GM12872 (cell line): Measurements from ENCODE around the gene TRMT44.

Source experiments
- CTCF ChIP-seq: IDR thresholded peaks from 3 replicates; pipeline ENCODE4 v1.5.1; 2011; ENCODE audit warnings: low read depth, mild to moderate bottlenecking, low read length, moderate library complexity; ENCODE audit not compliant: insufficient read depth

TRMT44 gene

DNA sequence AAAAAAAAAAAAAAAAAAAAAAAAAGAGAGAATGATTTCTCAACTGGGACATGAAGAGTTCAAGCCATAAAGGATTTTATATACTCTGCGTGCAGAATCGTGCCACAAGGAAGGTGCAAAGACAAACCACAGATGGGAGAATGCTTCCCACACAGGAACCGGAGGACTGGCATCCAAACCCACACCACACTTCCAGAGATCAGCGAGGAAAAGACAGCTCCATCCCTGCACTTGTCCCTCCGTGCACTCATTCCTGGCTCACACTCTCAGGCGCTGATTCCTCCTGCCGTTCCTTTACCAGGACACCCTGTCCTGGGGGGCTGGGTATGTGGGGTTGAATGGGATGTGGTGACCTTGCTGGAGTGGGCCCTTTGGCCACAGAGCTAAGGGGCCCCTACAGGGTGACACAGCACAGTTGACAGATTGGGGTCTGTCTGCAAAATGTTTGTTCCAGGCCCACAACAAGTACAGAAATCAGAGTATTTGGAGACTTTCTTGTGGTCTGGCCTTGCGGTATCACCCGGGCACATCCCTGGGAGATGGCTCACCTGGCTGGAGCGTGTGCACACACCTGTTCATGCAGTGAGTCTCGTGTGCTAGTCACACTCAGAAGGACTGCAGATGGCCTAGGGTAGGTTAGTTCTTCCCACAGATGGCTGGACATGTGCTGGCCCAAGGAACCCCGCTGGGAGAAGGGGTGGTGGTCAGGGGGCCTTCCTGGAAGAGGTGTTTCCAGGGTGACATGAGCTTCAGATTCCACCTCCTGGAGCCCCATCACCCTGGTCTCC, 84.2 kb downstream of the TRMT44 start:
- no peak for TF ChIP-seq CTCF

- TF ChIP-seq CTCF = no peak
Measured at GRCh38 chr4:8525383-8526120, 85.0 kb downstream of the TRMT44 start.
